ENCODE data around the gene EPC1.

DNA sequence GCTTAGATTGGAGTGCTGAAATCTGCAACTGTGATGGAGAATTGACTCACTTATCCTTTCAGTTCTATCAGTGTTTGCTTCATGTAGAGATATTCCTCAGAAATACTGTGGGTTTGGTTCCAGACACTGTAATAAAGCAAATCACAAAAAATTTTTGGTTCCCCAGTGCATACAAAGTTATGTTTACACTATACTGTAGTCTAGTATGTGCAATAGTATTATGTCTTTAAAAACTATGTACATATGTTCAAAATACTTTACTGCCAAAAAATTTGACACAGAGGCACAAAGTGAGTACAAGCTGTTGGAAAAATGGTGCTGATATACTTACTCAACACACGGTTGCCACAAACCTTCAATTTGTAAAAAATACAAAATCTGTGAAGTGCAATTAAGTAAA lies 112.5 kb downstream of the EPC1 start:
- TF ChIP-seq, protein P1, sequence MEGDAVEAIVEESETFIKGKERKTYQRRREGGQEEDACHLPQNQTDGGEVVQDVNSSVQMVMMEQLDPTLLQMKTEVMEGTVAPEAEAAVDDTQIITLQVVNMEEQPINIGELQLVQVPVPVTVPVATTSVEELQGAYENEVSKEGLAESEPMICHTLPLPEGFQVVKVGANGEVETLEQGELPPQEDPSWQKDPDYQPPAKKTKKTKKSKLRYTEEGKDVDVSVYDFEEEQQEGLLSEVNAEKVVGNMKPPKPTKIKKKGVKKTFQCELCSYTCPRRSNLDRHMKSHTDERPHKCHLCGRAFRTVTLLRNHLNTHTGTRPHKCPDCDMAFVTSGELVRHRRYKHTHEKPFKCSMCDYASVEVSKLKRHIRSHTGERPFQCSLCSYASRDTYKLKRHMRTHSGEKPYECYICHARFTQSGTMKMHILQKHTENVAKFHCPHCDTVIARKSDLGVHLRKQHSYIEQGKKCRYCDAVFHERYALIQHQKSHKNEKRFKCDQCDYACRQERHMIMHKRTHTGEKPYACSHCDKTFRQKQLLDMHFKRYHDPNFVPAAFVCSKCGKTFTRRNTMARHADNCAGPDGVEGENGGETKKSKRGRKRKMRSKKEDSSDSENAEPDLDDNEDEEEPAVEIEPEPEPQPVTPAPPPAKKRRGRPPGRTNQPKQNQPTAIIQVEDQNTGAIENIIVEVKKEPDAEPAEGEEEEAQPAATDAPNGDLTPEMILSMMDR (IDR thresholded peaks at IDR 0.05), result no peak
- no peak for TF ChIP-seq POLR2A (IDR thresholded peaks at IDR 0.05)
- no peak for TF ChIP-seq EP300 (IDR thresholded peaks at IDR 0.05)

All from ovary (tissue), 3 donors.